Measurements from ENCODE around the gene SND1.

DNA sequence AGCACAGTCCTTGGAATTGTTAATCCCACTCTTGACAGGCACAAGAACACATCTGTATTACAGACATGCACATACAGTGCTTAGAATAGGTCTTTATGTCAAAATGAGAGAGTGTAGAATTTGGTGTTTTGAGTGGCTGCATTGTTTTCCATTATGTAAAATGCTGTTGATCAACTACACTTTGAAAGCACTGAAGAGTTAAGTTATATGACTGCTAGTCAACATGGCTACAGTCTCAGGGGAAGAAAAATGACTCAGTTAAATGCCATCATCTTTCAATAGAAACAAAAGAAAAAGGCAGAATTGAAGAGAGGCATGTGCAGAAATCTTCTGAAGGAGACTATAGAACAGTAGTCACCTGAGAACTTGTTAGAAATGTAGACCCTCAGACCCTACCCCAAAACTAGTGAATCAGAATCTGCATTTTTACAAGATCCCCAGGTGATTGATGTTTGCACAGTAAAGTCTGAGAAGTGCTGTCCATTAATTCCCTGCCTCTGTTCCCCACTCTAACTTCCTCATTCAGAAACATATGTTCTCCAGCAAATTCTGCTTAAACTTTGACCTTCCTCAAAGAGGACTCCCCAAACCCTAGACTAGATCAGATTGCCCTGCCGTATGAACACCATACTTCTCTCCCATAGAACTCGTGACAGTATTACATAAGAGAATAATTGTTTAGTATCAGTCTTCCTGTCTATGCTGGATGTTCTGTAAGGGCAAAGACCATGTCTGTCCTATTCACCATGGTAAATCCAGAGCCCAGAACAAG lies 16.0 kb downstream of the SND1 start:
- TF ChIP-seq, protein P1, sequence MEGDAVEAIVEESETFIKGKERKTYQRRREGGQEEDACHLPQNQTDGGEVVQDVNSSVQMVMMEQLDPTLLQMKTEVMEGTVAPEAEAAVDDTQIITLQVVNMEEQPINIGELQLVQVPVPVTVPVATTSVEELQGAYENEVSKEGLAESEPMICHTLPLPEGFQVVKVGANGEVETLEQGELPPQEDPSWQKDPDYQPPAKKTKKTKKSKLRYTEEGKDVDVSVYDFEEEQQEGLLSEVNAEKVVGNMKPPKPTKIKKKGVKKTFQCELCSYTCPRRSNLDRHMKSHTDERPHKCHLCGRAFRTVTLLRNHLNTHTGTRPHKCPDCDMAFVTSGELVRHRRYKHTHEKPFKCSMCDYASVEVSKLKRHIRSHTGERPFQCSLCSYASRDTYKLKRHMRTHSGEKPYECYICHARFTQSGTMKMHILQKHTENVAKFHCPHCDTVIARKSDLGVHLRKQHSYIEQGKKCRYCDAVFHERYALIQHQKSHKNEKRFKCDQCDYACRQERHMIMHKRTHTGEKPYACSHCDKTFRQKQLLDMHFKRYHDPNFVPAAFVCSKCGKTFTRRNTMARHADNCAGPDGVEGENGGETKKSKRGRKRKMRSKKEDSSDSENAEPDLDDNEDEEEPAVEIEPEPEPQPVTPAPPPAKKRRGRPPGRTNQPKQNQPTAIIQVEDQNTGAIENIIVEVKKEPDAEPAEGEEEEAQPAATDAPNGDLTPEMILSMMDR (IDR thresholded peaks at IDR 0.05; ENCODE audit: insufficient read depth, low read length) = no peak
- TF ChIP-seq, protein P2, sequence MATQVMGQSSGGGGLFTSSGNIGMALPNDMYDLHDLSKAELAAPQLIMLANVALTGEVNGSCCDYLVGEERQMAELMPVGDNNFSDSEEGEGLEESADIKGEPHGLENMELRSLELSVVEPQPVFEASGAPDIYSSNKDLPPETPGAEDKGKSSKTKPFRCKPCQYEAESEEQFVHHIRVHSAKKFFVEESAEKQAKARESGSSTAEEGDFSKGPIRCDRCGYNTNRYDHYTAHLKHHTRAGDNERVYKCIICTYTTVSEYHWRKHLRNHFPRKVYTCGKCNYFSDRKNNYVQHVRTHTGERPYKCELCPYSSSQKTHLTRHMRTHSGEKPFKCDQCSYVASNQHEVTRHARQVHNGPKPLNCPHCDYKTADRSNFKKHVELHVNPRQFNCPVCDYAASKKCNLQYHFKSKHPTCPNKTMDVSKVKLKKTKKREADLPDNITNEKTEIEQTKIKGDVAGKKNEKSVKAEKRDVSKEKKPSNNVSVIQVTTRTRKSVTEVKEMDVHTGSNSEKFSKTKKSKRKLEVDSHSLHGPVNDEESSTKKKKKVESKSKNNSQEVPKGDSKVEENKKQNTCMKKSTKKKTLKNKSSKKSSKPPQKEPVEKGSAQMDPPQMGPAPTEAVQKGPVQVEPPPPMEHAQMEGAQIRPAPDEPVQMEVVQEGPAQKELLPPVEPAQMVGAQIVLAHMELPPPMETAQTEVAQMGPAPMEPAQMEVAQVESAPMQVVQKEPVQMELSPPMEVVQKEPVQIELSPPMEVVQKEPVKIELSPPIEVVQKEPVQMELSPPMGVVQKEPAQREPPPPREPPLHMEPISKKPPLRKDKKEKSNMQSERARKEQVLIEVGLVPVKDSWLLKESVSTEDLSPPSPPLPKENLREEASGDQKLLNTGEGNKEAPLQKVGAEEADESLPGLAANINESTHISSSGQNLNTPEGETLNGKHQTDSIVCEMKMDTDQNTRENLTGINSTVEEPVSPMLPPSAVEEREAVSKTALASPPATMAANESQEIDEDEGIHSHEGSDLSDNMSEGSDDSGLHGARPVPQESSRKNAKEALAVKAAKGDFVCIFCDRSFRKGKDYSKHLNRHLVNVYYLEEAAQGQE (IDR thresholded peaks at IDR 0.05; ENCODE audit: insufficient replicate concordance, low read depth) = no peak

Measured in HL-60 (cell line).